ENCODE results near the gene ABCD4.

ABCD4 gene

GRCh38 chr14:74259513-74259912, 43.2 kb downstream of the ABCD4 start:
- TF ChIP-seq CTCF (IDR thresholded peaks at IDR 0.05; ENCODE audit: low read depth, low read length, missing control alignments): no peak

GRCh38 chr14:74258764-74259035, 44.0 kb downstream of the ABCD4 start:
- DNase-seq (ENCODE audit: low read depth): no peak
- no peak overlapping the region for H3K4me3 ChIP-seq (ENCODE audit: low read depth, low read length)
- no peak for TF ChIP-seq CTCF (IDR thresholded peaks at IDR 0.05; ENCODE audit: low read depth, low read length, missing control alignments)

More at GRCh38 chr14:74259513-74259912, 43.2 kb downstream of the ABCD4 start:
- no peak for DNase-seq (ENCODE audit: low read depth)
- no peak overlapping the region for H3K4me3 ChIP-seq (ENCODE audit: low read depth, low read length)

GRCh38 chr14:74257941-74258763, 44.6 kb downstream of the ABCD4 start:
- TF ChIP-seq CTCF (IDR thresholded peaks at IDR 0.05; ENCODE audit: low read depth, low read length, missing control alignments): no peak

GRCh38 chr14:74257078-74257940, 45.4 kb downstream of the ABCD4 start:
- TF ChIP-seq CTCF (IDR thresholded peaks at IDR 0.05; ENCODE audit: low read depth, low read length, missing control alignments): peak; percentile 83
- H3K4me3 ChIP-seq (ENCODE audit: low read depth, low read length): peak overlapping the region; percentile 53
- no peak for DNase-seq (ENCODE audit: low read depth)

More at GRCh38 chr14:74257941-74258763, 44.6 kb downstream of the ABCD4 start:
- peak overlapping the region; percentile 53 for H3K4me3 ChIP-seq (ENCODE audit: low read depth, low read length)
- DNase-seq (ENCODE audit: low read depth): no peak

- no peak for TF ChIP-seq CTCF (IDR thresholded peaks at IDR 0.05; ENCODE audit: low read depth, low read length, missing control alignments)
- DNase-seq (ENCODE audit: low read depth): no peak
Observed at GRCh38 chr14:74255281-74255680, 47.5 kb downstream of the ABCD4 start.

GRCh38 chr14:74249433-74250375, 53.0 kb downstream of the ABCD4 start:
- no peak for TF ChIP-seq CTCF (IDR thresholded peaks at IDR 0.05; ENCODE audit: low read depth, low read length, missing control alignments)
- no peak for DNase-seq (ENCODE audit: low read depth)
- no peak overlapping the region for H3K4me3 ChIP-seq (ENCODE audit: low read depth, low read length)

More at GRCh38 chr14:74255281-74255680, 47.5 kb downstream of the ABCD4 start:
- no peak overlapping the region for H3K4me3 ChIP-seq (ENCODE audit: low read depth, low read length)
